ENCODE results near the gene WNK2. TPM values are rescaled to one million over a fixed set of nuclear protein-coding genes. Genes with fewer than 3 reads are reported as not detected.
A peak's percentile ranks its signal among the peaks of the same experiment; 100 is the strongest.

The WNK2 gene
- total RNA-seq, 1 donor from 2014 or later: 3.7 TPM

GRCh38 chr9:93161786-93162562 is 22.0 kb upstream of the WNK2 start:
- ATAC-seq: no peak
- no peak for DNase-seq (ENCODE audit: low spot score)

- no peak for ATAC-seq
- DNase-seq (ENCODE audit: low spot score): no peak
These were observed 19.9 kb upstream of the WNK2 start for GRCh38 chr9:93164085-93164484.

GRCh38 chr9:93166699-93167098 is 17.2 kb upstream of the WNK2 start:
- DNase-seq (ENCODE audit: low spot score): no peak
- ATAC-seq: no peak

- no peak for ATAC-seq
- no peak for DNase-seq (ENCODE audit: low spot score)
These were observed 16.8 kb upstream of the WNK2 start for GRCh38 chr9:93167185-93167584.

- ATAC-seq (peak; percentile 77), DNase-seq (ENCODE audit: low spot score) (no peak)
These were observed 16.1 kb upstream of the WNK2 start for GRCh38 chr9:93167838-93168237.

- ATAC-seq: peak; percentile 30
- no peak for DNase-seq (ENCODE audit: low spot score)
These were observed 15.4 kb upstream of the WNK2 start for GRCh38 chr9:93168581-93168980.

- no peak for DNase-seq (ENCODE audit: low spot score)
- no peak for ATAC-seq
These were observed 14.5 kb upstream of the WNK2 start for GRCh38 chr9:93169444-93169843.

- ATAC-seq: no peak
- DNase-seq (ENCODE audit: low spot score): no peak
These were observed 13.4 kb upstream of the WNK2 start for GRCh38 chr9:93170571-93170970.

GRCh38 chr9:93171261-93171990 is 12.5 kb upstream of the WNK2 start:
- ATAC-seq (no peak), DNase-seq (ENCODE audit: low spot score) (no peak)

GRCh38 chr9:93172666-93173364 is 11.1 kb upstream of the WNK2 start:
- no peak for ATAC-seq
- DNase-seq (ENCODE audit: low spot score): no peak

- peak; percentile 47 for ATAC-seq
- no peak for DNase-seq (ENCODE audit: low spot score)
These were observed 10.4 kb upstream of the WNK2 start for GRCh38 chr9:93173365-93174051.

GRCh38 chr9:93174976-93175375 is 9.0 kb upstream of the WNK2 start:
- ATAC-seq: no peak
- no peak for DNase-seq (ENCODE audit: low spot score)

- peak; percentile 40 for DNase-seq (ENCODE audit: low spot score)
- no peak for ATAC-seq
These were observed 6.3 kb upstream of the WNK2 start for GRCh38 chr9:93177676-93178075.

GRCh38 chr9:93178851-93179786 is 4.8 kb upstream of the WNK2 start:
- no peak for ATAC-seq
- DNase-seq (ENCODE audit: low spot score): no peak

- ATAC-seq: no peak
- no peak for DNase-seq (ENCODE audit: low spot score)
These were observed 3.0 kb upstream of the WNK2 start for GRCh38 chr9:93180938-93181337.

GRCh38 chr9:93181672-93182435 is 2.1 kb upstream of the WNK2 start:
- ATAC-seq: no peak
- DNase-seq (ENCODE audit: low spot score): no peak

- ATAC-seq (no peak), DNase-seq (ENCODE audit: low spot score) (no peak)
These were observed 1.4 kb upstream of the WNK2 start for GRCh38 chr9:93182572-93182971.

GRCh38 chr9:93183131-93183662 is 742 bp upstream of the WNK2 start:
- DNase-seq (ENCODE audit: low spot score): no peak
- ATAC-seq: no peak
